HEK293T (cell line): Measurements from ENCODE around the gene SULT2B1.

Source experiments
- CTCF ChIA-PET: fragments of 350-600 bp; formaldehyde crosslinking; extraction: SDS; loops from one replicate; lab custom pipeline; 2021; ENCODE audit warnings: antibody characterized with exemption, inconsistent platforms; lab: Yijun Ruan, JAX
- POLR2A ChIA-PET: fragments of 350-600 bp; formaldehyde crosslinking; extraction: SDS; loops from one replicate; lab custom pipeline; 2020; ENCODE audit warnings: antibody characterized with exemption, inconsistent platforms; lab: Yijun Ruan, JAX
- DNase-seq: peaks from one replicate; pipeline ENCODE4 v3.0.0; 2012; ENCODE audit warnings: mixed read lengths; ENCODE audit errors: extremely low spot score
- ARNT ChIP-seq: fragments of 450-650 bp; IDR thresholded peaks from 2 replicates; pipeline ENCODE4 v1.6.1; 2017; ENCODE audit warnings: mild to moderate bottlenecking
- BHLHE40 ChIP-seq: fragments of 450-650 bp; IDR thresholded peaks from 2 replicates; pipeline ENCODE4 v1.6.1; 2016; ENCODE audit warnings: mild to moderate bottlenecking, moderate library complexity, borderline replicate concordance
- CTBP1 ChIP-seq: fragments of 450-650 bp; IDR thresholded peaks from 2 replicates; pipeline ENCODE4 v1.6.1; 2016; ENCODE audit warnings: borderline replicate concordance
- ELF4 ChIP-seq: fragments of 450-650 bp; IDR thresholded peaks from 2 replicates; pipeline ENCODE4 v1.6.1; 2017; ENCODE audit warnings: antibody characterized with exemption
- FOXA1 ChIP-seq: fragments of 450-650 bp; IDR thresholded peaks from 2 replicates; pipeline ENCODE4 v1.6.1; 2016; ENCODE audit warnings: mild to moderate bottlenecking
- FOXK2 ChIP-seq: fragments of 450-650 bp; IDR thresholded peaks from 2 replicates; pipeline ENCODE4 v1.6.1; 2016; ENCODE audit warnings: mild to moderate bottlenecking
- FOXM1 ChIP-seq: fragments of 450-650 bp; IDR thresholded peaks from 2 replicates; pipeline ENCODE4 v1.6.1; 2017; ENCODE audit warnings: mild to moderate bottlenecking, borderline replicate concordance
- HDGF ChIP-seq: fragments of 450-650 bp; IDR thresholded peaks from 2 replicates; pipeline ENCODE4 v1.6.1; 2017; ENCODE audit warnings: antibody characterized with exemption, borderline replicate concordance
- L3MBTL2 ChIP-seq: fragments of 450-650 bp; conservative IDR thresholded peaks from 2 replicates; pipeline ENCODE4 v1.6.1; 2016; ENCODE audit warnings: mild to moderate bottlenecking
- LEF1 ChIP-seq: fragments of 450-650 bp; IDR thresholded peaks from 2 replicates; pipeline ENCODE4 v1.6.1; 2017; ENCODE audit warnings: mild to moderate bottlenecking, borderline replicate concordance
- NFRKB ChIP-seq: fragments of 450-650 bp; IDR thresholded peaks from 2 replicates; pipeline ENCODE4 v1.6.1; 2016; ENCODE audit warnings: mild to moderate bottlenecking, moderate library complexity
- PKNOX1 ChIP-seq: fragments of 450-650 bp; IDR thresholded peaks from 2 replicates; pipeline ENCODE4 v1.6.1; 2016
- SP1 ChIP-seq: fragments of 450-650 bp; IDR thresholded peaks from 2 replicates; pipeline ENCODE4 v1.6.1; 2017
- SUZ12 ChIP-seq: fragments of 450-650 bp; IDR thresholded peaks from 2 replicates; pipeline ENCODE4 v1.6.1; 2016; ENCODE audit warnings: mild to moderate bottlenecking
- TARDBP ChIP-seq: fragments of 450-650 bp; IDR thresholded peaks from 2 replicates; pipeline ENCODE4 v1.6.1; 2016
- ZNF384 ChIP-seq: fragments of 450-650 bp; IDR thresholded peaks from 2 replicates; pipeline ENCODE4 v1.6.1; 2016

The SULT2B1 gene

GRCh38 chr19:48588670-48589401 lies 36.9 kb downstream of the SULT2B1 start:
- ChIA-PET POLR2A (interaction anchor here (1.4 to 1.5 kb wide), 3 partner anchors 30 to 80 kb away, joined by 5 to 6 read pairs (median 5); partner anchors contain the start of genes RPL18 and SPHK2), CTCF (interaction anchor here (0.6 to 1.5 kb wide), 9 partner anchors 12 to 267 kb away, joined by 3 to 7 read pairs (median 5); partner anchors contain the start of gene CA11)
- peak; percentile 90 for DNase-seq

GRCh38 chr19:48591021-48591420 lies 39.0 kb downstream of the SULT2B1 start:
- no peak for TF ChIP-seq SUZ12
- no peak for TF ChIP-seq NFRKB
- TF ChIP-seq LEF1 = no peak
- TF ChIP-seq BHLHE40 = no peak
- no peak for TF ChIP-seq TARDBP
- TF ChIP-seq L3MBTL2 = no peak
- no peak for TF ChIP-seq ARNT
- TF ChIP-seq CTBP1 = no peak
- no peak for TF ChIP-seq HDGF
- no peak for TF ChIP-seq FOXK2
- no peak for TF ChIP-seq ELF4
- TF ChIP-seq FOXM1 = no peak
- no peak for TF ChIP-seq ZNF384
- no peak for TF ChIP-seq PKNOX1
- no peak for TF ChIP-seq SP1
- TF ChIP-seq FOXA1 = no peak
- ChIA-PET CTCF (interaction anchor here (0.7 to 1.1 kb wide), 2 partner anchors 16 to 27 kb away, joined by 3 to 4 read pairs; partner anchors contain the start of gene SPACA4), POLR2A (interaction anchor here (1.0 kb wide), 1 partner anchor 28 kb away, joined by 3 read pairs; the partner anchor contains the start of genes RPL18 and SPHK2)
- no peak for DNase-seq

More at GRCh38 chr19:48588670-48589401, 36.9 kb downstream of the SULT2B1 start:
- TF ChIP-seq PKNOX1 (0 out of 2 replicates have a peak, but pooled peaks have one; percentile 34), FOXM1 (peak; percentile 72; the same call in 1 of the 2 replicates), TARDBP (0 out of 2 replicates have a peak, but pooled peaks have one; percentile 31), CTBP1 (peak; percentile 34; the same call in 1 of the 2 replicates), FOXA1 (no peak), L3MBTL2 (peak; percentile 86), FOXK2 (no peak), ZNF384 (peak; percentile 38; the same call in 1 of the 2 replicates)

- CTCF ChIA-PET = no interaction called here
- TF ChIP-seq CTBP1 = no peak
- no peak for TF ChIP-seq ARNT
- no peak for TF ChIP-seq ELF4
- no peak for TF ChIP-seq LEF1
- TF ChIP-seq SUZ12 = no peak
- TF ChIP-seq L3MBTL2 = no peak
- TF ChIP-seq PKNOX1 = no peak
- TF ChIP-seq FOXA1 = no peak
- TF ChIP-seq FOXM1 = no peak
- no peak for TF ChIP-seq FOXK2
- TF ChIP-seq ZNF384 = no peak
- no peak for TF ChIP-seq SP1
- no peak for TF ChIP-seq HDGF
- TF ChIP-seq BHLHE40 = no peak
- no peak for TF ChIP-seq TARDBP
- no peak for TF ChIP-seq NFRKB
- DNase-seq = no peak
- POLR2A ChIA-PET = interaction anchor here (1.1 kb wide), 1 partner anchor 24 kb away, joined by 3 read pairs; the partner anchor contains the start of genes RPL18 and SPHK2
Measured at GRCh38 chr19:48595171-48595570, 43.2 kb downstream of the SULT2B1 start.

GRCh38 chr19:48595833-48596232 lies 43.9 kb downstream of the SULT2B1 start:
- CTCF ChIA-PET = no interaction called here
- TF ChIP-seq CTBP1 (no peak), SUZ12 (no peak), LEF1 (no peak), ELF4 (no peak), PKNOX1 (no peak), BHLHE40 (no peak), FOXA1 (no peak), SP1 (no peak), FOXK2 (no peak), FOXM1 (no peak), NFRKB (no peak), L3MBTL2 (no peak), HDGF (no peak), ZNF384 (no peak)
- no peak for DNase-seq
- POLR2A ChIA-PET = interaction anchor here (1.1 kb wide), 1 partner anchor 23 kb away, joined by 3 read pairs; the partner anchor contains the start of genes RPL18 and SPHK2

- no peak for DNase-seq
- TF ChIP-seq CTBP1 (no peak), SUZ12 (no peak), FOXM1 (no peak), ELF4 (no peak), PKNOX1 (no peak), FOXA1 (no peak), ZNF384 (no peak), L3MBTL2 (no peak), LEF1 (no peak), TARDBP (no peak), FOXK2 (no peak), NFRKB (no peak)
- ChIA-PET POLR2A (no interaction called here), CTCF (no interaction called here)
Measured at GRCh38 chr19:48596237-48596636, 44.3 kb downstream of the SULT2B1 start.
